NCI-H2029 (cell line): ENCODE measurements around the gene PMF1.

Experiments
- DNase-seq: peaks from one replicate; lab custom pipeline; 2025; lab: John Stamatoyannopoulos, UW

The PMF1 gene

GRCh38 chr1:156236164-156236563 is 23.4 kb downstream of the PMF1 start:
- no peak for DNase-seq

GRCh38 chr1:156238248-156238647 is 25.4 kb downstream of the PMF1 start:
- DNase-seq = no peak

DNA sequence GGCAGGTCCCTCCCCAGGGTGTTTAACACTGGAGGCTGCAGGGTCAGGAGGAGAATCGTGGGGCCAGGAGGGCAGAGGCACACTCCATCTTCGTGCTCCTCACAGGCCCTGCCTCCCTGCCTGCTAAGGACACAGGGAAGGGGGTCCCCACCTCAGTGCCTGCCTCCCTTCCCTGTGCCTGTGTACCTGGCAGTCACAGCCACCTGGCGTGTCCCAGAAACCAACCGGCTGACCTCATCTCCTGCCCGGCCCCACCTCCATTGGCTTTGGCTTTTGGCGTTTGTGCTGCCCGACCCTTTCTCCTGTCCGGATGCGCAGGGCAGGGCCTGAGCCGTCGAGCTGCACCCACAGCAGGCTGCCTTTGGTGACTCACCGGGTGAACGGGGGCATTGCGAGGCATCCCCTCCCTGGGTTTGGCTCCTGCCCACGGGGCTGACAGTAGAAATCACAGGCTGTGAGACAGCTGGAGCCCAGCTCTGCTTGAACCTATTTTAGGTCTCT is 28.6 kb downstream of the PMF1 start:
- DNase-seq = no peak

- no peak for DNase-seq
Observed at GRCh38 chr1:156241926-156242325, 29.1 kb downstream of the PMF1 start, which contains the start of gene BGLAP. Gene BGLAP (plus strand): TSS chr1:156242184. CDS start chr1:156242232, 48 bp downstream.

GRCh38 chr1:156242738-156243137 is 29.9 kb downstream of the PMF1 start:
- DNase-seq = no peak

- no peak for DNase-seq
Observed at GRCh38 chr1:156244126-156244525, 31.3 kb downstream of the PMF1 start.

DNA sequence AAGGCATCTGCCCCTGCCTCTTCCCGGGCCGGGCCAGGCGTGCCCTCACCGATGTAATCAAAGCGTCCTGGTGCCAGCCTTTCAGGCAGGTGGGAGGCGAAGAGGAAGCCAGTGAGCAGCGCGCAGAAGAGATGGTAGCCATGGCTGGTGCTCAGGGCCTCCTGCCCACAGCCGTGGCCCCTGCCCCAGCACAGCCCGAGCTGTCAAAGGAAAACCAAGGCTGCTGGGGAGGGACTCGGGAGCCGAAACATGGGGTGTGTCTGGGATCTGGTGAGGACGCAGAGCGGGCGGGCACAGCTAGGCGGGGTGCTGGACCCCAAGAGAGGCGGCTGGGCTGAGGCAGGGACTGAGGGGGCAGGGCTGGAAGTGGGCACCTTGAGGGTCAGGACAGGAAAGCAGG is 31.9 kb downstream of the PMF1 start:
- DNase-seq = no peak

GRCh38 chr1:156245451-156246232 is 32.8 kb downstream of the PMF1 start:
- peak; percentile 19 for DNase-seq

- DNase-seq = no peak
Observed at GRCh38 chr1:156246241-156246780, 33.5 kb downstream of the PMF1 start.

GRCh38 chr1:156246781-156247459 is 34.1 kb downstream of the PMF1 start:
- DNase-seq = no peak

GRCh38 chr1:156247460-156248322 is 34.9 kb downstream of the PMF1 start, which contains the start of gene PAQR6:
Gene PAQR6 (minus strand): TSS chr1:156248056. CDS start chr1:156246731, 1,325 bp downstream.
- no peak for DNase-seq

GRCh38 chr1:156248323-156248683 is 35.5 kb downstream of the PMF1 start:
- DNase-seq = no peak

DNA sequence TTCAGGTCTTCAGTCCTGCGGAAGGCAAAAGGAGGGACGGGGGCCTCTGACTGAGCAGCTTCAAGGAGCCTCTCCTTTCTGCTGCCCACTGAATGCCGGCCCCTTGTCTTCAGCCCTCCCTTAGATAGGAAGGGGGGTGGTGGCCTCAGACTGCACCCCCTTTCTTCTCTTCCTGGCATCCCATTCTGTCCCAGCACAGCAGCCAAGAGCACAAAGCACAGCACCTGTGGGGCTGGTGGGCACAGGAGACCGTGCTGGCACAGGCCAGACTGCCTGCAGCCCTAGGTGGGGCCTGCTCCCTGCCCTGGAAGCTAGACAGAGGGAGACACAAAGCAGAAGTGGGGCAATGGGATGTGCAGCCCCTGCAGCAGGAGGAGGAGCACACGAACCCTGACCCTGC is 36.8 kb downstream of the PMF1 start:
- DNase-seq = no peak

- no peak for DNase-seq
Observed at GRCh38 chr1:156251527-156251926, 38.7 kb downstream of the PMF1 start.

GRCh38 chr1:156253634-156254033 is 40.8 kb downstream of the PMF1 start:
- DNase-seq = no peak

GRCh38 chr1:156257711-156258110 is 44.9 kb downstream of the PMF1 start:
- no peak for DNase-seq

- no peak for DNase-seq
Observed at GRCh38 chr1:156258859-156259258, 46.1 kb downstream of the PMF1 start.

GRCh38 chr1:156259805-156260204 is 47.0 kb downstream of the PMF1 start:
- no peak for DNase-seq

GRCh38 chr1:156260896-156261295 is 48.1 kb downstream of the PMF1 start:
- no peak for DNase-seq

DNA sequence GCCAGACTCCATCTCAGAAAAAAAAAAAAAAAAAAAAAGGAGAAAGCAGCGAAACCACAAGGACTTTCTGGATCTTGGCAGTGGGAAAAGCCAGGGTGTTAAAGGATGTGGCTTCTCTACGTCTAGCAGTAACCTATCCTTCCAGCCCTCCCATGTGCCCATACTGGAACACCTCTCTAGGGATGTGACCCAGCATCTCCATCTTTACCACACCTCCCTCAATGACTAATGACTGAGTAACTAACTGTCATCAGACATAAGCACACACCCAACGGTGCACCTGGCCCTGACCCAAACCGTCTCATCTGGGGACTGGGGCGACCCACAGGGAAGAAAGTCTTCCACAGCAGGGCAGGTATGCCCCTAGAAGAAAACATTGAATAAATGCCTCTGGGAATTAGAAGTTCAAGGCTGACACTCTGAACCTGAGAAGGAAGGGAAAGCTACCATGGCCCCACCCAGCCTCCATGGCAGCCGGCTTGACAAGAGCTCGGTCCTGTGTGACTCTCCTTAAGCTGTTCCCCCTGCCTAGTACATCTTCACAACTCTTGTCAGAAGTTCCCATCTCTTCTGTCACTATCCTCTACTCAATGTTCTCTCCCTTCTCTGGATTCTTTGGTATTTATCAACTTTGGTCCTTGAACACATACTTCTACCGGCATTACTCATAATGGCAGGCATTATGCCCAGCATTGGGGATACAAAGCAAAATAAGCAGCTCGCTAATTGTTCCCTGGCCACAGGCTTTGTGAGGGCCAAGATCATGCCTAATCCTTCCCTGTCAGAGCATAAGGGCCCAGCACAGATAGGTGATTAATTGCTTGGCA is 49.9 kb downstream of the PMF1 start:
- DNase-seq = no peak

DNA sequence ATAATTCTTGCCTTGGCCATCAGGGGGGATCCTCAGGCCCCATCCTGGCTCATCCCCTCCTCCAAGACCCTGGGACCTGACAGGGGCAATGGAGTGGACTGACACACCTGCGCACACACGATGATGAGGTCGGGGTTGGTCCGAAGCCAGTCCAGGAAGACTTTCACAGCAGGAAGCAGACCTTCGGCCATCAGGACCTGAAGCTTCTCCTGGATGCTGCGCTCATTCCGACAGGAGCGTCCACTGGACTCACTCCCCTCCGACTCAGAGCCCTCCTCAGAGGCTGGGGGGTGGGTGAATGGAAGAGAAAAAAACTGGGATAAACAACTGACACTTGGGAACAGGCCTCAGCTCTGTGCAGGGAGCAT is 50.5 kb downstream of the PMF1 start:
- DNase-seq = no peak
